Right atrium auricular region (tissue), 2 donors: ENCODE results near the gene MYMK. TPM values are rescaled to one million over a fixed set of nuclear protein-coding genes. Genes with fewer than 3 reads are reported as not detected.

Experiments used
- DNase-seq: peaks from one replicate; pipeline ENCODE4 v3.0.0-alpha.2; 2019; ENCODE audit warnings: low spot score
- H3K27ac ChIP-seq, 2 donors: fragments of 200-600 bp; sonication (generic); 1 replicate in 1 of 2; 2 replicates in 1 of 2; pipeline ENCODE4 v1.5.1; 2016 to 2019
- H3K27me3 ChIP-seq, 2 donors: fragments of 200-600 bp; sonication (generic); one replicate each; pipeline versions ENCODE4 v1.5.1 to v1.6.0; 2017 to 2019
- H3K36me3 ChIP-seq: fragments of 200-600 bp; sonication (generic); one replicate; pipeline ENCODE4 v1.5.1; 2016
- H3K4me1 ChIP-seq, 2 donors: fragments of 200-600 bp; sonication (generic); one replicate each; pipeline versions ENCODE4 v1.5.1 to v1.6.0; 2017 to 2019
- H3K4me3 ChIP-seq, 2 donors: fragments of 200-600 bp; sonication (generic); 1 replicate in 1 of 2; 2 replicates in 1 of 2; pipeline ENCODE4 v1.5.1; 2017 to 2019; ENCODE audit warnings: mild to moderate bottlenecking in 1 of 2, moderate library complexity in 1 of 2
- H3K9me3 ChIP-seq, 2 donors: fragments of 200-600 bp; sonication (generic); one replicate each; pipeline ENCODE4 v1.5.1; 2019
- total RNA-seq, 2 donors: library from RNA; depleted of rRNA; stranded (reverse); fragments of >200 nt; gene quantifications; one replicate each; pipeline ENCODE4 v1.1.0, GENCODE V29; 2016
- TF ChIP-seq, protein P1 (sequence below), 2 donors: fragments of 200-600 bp; sonication (generic); IDR thresholded peaks; one replicate each; pipeline ENCODE4 v1.5.1; 2019; ENCODE audit warnings: antibody characterized with exemption in 2 of 2

The MYMK gene
- total RNA-seq, 2 donors from 2014 or later, result not detected

DNA sequence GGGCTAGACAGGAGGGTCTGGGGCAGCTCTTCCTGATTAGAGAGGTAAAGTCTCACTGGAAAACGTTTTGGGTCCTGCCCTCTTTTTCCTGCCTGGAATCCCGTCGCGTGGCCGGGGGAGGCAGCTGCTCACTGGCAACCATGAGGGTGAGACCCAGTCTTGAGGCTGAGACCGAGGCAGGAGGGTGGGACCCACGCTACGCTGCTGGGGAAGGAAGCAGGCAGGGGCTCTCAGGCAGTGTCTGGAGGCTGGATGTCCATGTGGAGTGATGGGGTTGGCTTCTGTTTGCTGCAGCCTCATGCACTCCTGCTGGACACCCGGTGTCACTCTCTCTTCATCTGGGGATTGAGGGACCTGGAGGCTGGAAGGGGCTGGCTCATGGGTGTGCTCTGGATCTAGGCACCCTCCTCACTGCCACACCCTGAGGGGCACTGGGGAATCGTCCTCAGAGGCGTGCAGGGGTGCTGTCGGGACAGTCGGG lies 34.5 kb downstream of the MYMK start:
- H3K9me3 ChIP-seq, result no peaks in the 10 kb centered on the region
- no peak for DNase-seq
- no peaks in the 10 kb centered on the region for H3K27me3 ChIP-seq
- peaks cover 0 to 19% of the 10 kb centered on the region in 2 donors for H3K4me1 ChIP-seq
- TF ChIP-seq, protein P1, sequence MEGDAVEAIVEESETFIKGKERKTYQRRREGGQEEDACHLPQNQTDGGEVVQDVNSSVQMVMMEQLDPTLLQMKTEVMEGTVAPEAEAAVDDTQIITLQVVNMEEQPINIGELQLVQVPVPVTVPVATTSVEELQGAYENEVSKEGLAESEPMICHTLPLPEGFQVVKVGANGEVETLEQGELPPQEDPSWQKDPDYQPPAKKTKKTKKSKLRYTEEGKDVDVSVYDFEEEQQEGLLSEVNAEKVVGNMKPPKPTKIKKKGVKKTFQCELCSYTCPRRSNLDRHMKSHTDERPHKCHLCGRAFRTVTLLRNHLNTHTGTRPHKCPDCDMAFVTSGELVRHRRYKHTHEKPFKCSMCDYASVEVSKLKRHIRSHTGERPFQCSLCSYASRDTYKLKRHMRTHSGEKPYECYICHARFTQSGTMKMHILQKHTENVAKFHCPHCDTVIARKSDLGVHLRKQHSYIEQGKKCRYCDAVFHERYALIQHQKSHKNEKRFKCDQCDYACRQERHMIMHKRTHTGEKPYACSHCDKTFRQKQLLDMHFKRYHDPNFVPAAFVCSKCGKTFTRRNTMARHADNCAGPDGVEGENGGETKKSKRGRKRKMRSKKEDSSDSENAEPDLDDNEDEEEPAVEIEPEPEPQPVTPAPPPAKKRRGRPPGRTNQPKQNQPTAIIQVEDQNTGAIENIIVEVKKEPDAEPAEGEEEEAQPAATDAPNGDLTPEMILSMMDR (IDR thresholded peaks at IDR 0.05), result no peak
- H3K27ac ChIP-seq, result no peak overlapping the region
- H3K36me3 ChIP-seq, result no peaks in the 10 kb centered on the region
- no peak overlapping the region for H3K4me3 ChIP-seq

DNA sequence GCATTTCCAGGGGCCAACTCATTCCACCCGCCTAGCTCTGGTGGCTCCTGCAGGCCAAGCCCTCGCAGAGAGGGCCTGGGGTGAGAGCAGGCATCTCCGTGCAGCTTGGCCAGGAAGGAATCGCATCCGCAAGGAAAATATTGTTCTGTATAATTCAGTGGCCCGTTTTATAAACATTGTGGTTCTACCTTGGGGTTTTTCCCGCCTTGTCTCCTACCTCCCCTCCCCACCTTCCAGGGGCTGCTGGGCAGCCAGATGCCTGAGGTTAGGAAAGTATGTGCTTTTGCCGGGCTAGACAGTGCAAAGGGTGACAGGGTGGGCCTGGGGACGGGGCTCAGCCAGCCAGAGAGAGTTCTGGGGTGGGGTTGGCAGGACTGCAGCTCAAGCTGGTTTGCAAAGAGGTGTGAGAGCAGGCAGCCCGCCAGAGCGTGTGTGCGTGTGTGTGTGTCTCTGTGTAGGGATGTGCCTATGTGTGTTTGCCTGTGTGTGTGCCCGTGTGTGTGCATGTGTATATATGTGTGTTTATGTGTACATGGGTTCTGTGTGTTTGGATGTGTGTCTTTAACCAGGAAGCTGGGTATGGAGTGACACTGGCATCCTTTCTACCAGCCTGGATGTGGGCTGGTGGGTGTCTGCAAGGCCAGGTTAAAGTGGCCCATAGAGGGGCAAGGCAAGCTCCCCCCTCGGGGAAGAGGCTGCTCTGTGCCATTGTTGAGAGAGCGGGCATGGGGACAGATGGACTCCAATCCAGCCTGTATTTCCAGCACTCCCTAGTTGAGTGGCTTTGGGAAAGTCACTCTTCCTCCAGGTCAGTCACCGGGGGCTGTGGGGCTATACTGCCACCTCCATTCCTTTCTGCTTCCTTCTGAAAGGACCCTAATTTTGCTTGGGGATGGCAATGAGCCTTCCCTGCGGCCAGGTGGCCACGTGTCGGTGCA lies 35.2 kb downstream of the MYMK start:
- Histone ChIP-seq H3K4me3 (no peak overlapping the region), H3K4me1 (peaks cover 0 to 19% of the 10 kb centered on the region in 2 donors), H3K9me3 (no peaks in the 10 kb centered on the region), H3K36me3 (no peaks in the 10 kb centered on the region), H3K27me3 (no peaks in the 10 kb centered on the region), H3K27ac (no peak overlapping the region)
- DNase-seq, result no peak
- TF ChIP-seq, protein P1 (IDR thresholded peaks at IDR 0.05), result no peak

DNA sequence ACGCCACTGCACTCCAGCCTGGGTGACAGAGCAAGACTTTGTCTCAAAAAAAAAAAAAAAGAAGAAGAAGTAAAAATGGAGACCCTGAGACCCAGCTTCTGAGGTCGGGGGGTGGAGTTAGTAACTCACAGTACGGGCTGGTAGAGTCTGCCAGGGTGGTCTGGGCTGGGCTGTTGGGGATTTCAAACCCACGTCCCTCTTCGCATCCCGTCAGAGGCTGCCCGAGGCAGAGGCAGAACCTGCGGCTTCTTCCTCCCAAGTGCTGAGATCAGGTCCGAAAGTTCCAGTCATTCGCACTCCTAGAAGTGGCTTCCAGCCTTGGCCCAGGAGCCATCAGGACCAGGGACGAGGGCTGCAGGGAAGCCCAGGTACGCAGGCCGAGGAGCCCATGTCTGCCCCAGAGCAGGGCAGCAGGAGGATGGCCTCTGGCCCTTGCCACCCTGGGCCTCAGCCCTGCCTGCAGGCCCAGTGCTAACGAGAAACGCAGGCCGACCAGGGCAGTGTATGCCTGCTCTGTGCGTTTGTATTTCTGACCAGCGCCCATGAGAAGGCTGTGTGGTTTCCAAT lies 36.0 kb downstream of the MYMK start:
- Histone ChIP-seq H3K27me3 (no peaks in the 10 kb centered on the region), H3K4me1 (peaks cover 0 to 19% of the 10 kb centered on the region in 2 donors), H3K9me3 (no peaks in the 10 kb centered on the region), H3K4me3 (no peak overlapping the region), H3K36me3 (no peaks in the 10 kb centered on the region), H3K27ac (no peak overlapping the region)
- TF ChIP-seq, protein P1 (IDR thresholded peaks at IDR 0.05), result no peak
- no peak for DNase-seq

DNA sequence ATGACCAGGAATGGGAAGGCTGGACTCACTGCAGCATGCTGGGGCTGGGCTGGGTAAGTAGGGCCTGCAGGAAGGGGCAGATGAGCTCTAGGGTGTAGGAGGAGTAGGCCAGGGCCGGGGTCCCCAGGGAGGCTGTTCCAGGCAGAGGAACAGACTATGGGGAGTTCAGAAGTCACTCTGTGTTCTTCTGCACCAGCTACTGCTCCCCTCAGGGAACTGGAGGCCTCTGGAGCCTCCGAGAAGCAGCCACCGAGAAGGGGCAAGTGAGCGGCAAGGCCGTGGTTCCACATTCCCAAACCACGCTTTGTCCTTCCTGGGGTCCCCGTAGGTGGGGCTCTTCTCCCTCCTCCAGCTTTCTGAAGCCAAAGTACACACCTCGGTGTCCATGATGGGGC lies 37.4 kb downstream of the MYMK start:
- H3K36me3 ChIP-seq, result no peaks in the 10 kb centered on the region
- H3K4me1 ChIP-seq, result peaks cover 0 to 8% of the 10 kb centered on the region in 2 donors
- TF ChIP-seq, protein P1 (IDR thresholded peaks at IDR 0.05), result no peak
- no peaks in the 10 kb centered on the region for H3K9me3 ChIP-seq
- DNase-seq, result no peak
- no peak overlapping the region for H3K4me3 ChIP-seq
- H3K27ac ChIP-seq, result no peak overlapping the region
- H3K27me3 ChIP-seq, result no peaks in the 10 kb centered on the region

DNA sequence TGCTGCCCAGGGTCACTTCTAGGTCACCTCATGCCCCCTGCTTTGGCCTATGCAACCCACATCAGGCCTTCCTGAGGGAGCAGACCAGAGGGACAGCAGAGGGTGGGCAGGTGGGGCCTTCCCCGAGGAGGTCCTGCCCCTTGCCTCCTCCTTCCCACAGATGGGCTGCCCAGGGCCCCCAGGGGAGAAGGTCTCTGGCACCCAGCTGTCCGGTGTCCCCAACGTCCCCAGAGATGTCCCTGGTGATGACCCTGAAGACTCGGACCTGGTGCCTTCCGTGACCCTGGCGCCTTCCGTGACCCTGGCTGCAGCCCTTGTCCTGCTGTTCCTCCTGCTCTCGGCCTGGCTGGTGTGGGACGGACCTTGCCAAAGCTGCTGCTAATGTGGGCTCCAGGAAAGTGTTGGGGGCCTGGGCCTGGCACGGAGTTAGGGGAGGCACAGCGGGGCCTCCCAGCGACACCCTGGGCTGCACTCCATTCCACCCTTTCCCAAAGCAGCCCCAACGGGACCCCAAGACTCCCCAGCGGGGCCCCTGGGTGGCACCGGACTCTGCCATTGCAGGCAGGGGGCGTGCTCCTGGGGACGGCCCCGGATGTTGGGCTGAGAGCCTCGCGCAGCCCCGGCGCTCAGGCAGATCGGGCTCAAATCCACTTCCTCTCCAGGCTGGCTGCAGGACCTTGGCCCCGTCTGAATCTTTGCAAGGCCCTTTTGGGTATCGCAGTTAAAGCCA lies 39.1 kb downstream of the MYMK start:
- no peak overlapping the region for H3K27ac ChIP-seq
- no peak overlapping the region for H3K4me3 ChIP-seq
- no peaks in the 10 kb centered on the region for H3K27me3 ChIP-seq
- H3K9me3 ChIP-seq, result no peaks in the 10 kb centered on the region
- no peaks in the 10 kb centered on the region for H3K36me3 ChIP-seq
- TF ChIP-seq, protein P1 (IDR thresholded peaks at IDR 0.05), result no peak
- DNase-seq, result no peak
- H3K4me1 ChIP-seq, result no peaks in the 10 kb centered on the region
